ELR (cell line): ENCODE measurements around the gene LIG3.
"Not testable (repeated sequence)": the region's sequence is repeated elsewhere in the genome, so short reads cannot be mapped to it uniquely, and the experiment has no call there.

Experiments
- DNase-seq: peaks from one replicate; pipeline ENCODE4 v3.0.0-alpha.2; 2015; ENCODE audit warnings: low read depth

The LIG3 gene

DNA sequence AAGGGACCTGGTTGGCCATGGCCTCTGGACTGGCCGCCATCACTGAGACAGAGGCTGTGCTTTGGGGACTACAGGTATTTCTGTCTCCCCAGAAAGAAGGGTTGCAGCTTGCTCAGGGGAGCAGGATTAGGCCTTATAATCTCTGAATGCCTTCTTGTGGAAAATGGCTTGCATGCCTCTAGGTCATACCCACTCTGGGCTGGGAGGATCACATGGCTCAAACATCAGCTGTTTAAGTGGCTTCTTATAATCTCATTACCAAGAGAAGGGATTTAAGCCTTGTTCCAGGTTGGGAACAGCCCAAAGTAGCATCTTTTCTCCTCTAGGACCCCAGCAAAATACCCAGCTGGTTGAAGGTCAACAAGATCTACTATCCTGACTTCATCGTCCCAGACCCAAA, 19.1 kb downstream of the LIG3 start:
- no peak for DNase-seq

DNA sequence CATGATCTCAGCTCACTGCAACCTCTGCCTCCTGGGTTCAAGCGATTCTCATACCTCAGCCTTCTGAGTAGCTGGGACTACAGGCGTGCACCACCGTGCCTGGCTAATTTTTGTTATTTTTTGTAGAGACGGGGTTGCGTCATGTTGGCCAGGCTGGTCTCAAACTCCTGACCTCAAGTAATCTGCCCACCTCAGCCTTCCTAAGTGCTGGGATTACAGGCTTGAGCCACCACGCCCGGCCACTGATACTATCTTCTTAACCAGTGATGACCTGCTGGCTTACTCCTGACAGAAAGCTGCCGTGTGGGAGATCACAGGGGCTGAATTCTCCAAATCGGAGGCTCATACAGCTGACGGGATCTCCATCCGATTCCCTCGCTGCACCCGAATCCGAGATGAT, 20.7 kb downstream of the LIG3 start:
- not testable (repeated sequence) for DNase-seq

- peak; percentile 17 for DNase-seq
These were observed 21.2 kb downstream of the LIG3 start for GRCh38 chr17:35001549-35001948.

GRCh38 chr17:35002876-35003551, 22.7 kb downstream of the LIG3 start:
- no peak for DNase-seq

DNA sequence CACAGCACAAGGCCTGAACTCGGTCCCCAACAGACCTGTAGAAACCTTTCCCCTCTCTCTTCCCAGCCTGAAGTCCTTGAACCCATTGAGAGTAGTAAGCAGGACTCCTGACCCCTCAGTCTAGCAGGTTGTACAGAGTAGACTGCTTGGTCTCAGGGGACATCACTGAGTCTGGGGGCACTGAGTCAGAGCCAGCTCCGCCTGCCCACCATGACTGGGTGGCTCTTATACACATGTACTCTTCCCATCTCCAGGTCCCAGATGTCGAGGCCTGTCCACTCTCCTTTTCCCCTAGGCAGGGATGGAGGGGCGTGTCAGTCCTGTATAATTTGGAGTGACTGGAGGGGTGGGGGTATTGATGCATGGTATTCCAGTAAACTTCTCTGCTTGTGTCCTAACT, 23.5 kb downstream of the LIG3 start:
- no peak for DNase-seq

DNA sequence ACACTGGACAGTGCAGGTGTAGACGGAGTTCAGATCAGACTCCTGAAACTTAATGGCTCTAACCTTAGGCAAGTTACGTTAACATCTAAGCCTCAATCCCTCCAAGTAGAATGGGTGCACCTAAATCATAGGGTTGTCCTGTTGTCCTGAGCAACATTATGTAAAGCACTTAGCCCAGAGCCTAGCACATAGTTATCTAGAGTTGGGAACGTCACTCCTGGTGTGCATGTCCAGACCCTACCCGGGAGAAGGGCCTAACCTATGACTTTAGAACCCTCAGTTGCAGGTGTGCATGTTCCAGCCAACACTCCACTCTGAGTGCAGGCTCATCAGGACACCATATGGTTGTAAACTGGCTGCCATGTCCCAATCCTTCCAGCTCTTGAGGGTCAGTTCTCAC, 26.0 kb downstream of the LIG3 start:
- no peak for DNase-seq

- DNase-seq, result no peak
These were observed 26.6 kb downstream of the LIG3 start for GRCh38 chr17:35006961-35007360.

DNA sequence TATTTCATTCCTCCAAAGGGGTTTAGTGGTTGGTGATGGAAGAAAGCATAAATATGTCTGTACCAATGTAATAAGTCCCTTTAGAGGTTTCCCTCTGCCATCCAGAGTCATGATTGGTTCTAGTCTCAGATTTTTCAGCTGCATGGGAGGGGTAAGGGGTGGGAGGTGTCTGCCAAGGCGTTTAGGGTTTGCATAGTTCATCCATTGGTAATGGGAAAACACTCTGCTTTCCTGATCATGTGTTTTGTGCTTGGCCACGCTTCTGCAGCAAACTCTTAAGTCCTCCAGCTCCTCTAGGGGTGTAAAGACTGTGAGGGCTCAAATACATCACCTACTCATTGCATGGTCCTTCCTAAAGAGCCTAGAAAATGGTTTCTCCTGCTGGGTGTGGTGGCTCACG, 29.8 kb downstream of the LIG3 start:
- DNase-seq, result no peak

DNA sequence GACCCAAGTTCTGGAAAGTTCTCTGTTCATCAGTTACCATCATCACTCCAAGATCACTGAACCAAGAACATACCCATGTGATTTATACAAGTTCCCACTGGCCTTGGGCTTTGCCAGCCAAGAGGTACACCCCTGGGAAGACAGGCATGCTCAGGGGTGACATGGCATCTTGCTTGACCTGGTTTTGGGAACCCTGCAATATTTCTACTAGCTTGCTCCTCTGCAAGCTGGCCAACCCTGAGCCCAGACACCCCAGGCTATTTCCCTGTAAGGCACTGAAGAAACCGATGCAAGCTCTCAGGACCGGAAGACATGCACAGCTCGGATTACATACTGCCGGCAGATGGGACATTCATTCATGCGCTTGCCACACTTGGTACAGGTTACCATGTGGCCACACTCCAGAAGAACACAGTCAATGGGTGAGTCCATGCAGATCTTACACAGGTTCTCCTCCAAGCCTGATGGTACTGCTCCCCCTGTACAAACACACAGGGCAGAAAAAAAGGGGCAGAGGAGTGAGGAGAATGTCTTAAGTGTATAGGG, 31.4 kb downstream of the LIG3 start:
- DNase-seq, result no peak

DNA sequence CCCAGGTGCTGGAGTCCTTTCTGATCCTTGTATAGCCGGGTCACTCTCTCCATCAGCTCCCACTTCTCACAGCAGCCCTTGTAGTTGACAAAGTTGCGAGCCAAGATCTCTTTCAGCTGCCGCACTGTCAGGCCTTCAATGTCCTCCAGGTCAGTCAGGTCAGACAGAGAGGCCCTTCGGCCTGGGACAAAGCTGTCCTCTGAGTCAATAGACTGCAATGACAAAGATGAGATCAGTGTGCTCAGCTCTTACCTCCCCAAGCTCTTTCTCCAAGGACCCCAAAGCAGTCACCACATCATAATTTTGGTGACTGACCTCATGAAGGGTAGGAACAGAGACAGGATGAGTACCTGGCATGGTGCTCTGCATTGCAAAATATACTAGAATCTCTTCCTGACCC, 36.1 kb downstream of the LIG3 start:
- no peak for DNase-seq

DNA sequence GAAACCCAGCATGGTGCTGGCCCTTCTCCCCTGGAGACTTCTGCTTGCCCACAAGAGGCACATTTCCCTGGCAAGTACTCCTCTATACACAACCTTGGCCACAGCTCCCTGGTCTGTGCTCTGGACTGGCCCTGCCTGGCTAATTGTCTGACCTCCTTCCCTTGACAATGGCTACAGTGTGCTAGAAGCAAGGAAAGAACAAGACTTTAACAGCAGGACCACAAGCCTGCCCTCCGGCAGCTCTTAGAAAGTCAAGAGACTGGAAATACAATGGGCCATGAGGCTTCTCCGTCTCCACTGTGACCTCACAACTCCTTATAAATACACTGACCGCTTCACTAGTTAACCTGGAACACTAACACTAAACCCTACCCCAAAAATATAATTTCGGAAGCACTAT, 36.7 kb downstream of the LIG3 start:
- no peak for DNase-seq

DNA sequence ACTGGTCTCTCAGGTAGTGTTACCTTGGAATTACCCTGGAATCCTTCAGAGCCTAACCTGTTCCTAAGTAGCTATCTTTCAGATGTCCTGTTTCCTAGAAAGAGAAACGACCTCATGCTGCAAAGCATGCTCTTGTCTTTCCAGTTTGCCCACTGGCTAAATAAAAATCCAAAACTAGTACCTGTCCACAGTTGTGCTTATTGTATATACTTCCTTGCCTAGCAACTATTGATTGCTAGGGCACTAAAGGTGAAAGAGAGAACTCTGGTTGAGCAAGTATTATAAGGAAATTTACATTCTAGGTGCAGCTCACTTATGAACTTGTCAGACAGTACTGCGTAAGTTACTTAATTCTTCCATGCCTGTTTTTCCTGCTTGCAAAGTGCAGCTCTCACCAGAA, 38.5 kb downstream of the LIG3 start:
- no peak for DNase-seq

DNA sequence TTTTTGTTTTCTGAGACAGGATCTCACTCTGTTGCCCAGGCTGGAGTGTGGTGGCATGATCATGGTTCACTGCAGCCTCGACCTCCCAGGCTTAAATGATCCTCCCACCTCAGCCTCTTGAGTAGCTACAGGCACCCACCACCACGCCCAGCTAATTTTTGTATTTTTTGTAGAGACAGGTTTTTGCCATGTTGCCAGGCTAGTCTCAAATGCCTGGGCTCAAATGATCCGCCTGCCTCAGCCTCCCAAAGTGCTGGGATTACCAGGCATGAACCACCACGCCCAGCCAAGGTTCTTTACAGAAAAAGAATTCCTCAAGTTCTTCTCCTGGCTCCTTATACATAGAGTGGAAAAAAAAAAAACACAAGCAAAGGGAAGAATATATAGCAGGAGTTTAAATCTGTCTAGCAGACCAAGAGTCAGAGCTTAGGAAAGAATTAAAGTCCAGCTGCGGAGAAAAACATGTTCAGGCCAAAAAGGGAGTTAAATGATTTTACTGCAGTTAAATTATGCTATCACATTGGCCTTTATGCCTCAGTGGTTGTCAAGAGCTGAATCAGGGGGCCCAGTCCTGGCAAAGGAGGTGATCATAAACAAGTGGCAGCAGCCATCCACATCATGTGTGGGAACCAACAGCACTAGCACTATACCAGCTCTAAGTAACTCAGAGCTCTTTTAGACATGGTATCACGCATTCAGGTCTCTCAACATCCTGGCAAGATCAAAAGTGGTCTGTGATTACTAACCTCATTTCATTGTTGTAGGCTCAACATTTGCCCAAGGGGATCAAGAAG, 39.3 kb downstream of the LIG3 start:
- DNase-seq, result no peak

DNA sequence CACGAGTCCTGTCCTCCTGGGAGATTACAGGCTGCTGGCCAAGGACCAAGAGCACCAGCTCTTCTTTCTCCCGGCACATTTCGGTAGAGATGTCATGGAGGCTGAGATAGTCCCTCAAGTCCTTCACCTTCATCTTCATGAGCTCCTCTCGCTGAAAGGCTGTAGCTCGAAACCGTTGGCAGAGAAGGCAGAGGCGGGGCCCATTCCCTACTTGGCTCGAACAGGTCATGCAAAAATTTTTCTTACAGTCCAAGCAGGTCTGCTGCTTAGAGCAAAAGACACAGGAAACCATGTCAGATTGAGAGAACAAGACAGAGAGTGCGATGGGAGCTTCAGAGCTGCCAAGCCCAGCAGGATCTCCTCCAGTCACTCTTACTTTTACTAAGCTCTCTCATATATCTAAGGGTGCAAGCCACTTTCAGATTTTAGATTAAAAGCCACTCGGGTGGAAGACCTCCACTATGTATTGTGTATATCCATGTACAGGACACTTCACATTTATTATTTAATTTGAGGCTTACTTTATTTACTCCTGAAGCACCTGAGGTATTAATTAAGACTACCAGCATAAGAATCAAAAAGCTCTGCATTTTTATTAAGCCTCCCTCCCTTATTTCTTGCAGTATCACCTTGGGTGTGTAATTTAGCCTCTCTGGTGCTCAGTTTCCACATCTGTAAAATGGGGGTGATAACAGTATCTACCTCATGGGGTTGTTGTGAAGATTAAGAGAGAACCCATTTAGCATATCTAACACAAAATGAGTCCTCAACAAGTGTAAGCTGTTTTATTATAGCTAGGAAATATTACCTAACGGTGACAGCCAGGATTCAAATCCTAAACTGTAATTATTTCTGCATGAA, 41.4 kb downstream of the LIG3 start:
- DNase-seq, result no peak

DNA sequence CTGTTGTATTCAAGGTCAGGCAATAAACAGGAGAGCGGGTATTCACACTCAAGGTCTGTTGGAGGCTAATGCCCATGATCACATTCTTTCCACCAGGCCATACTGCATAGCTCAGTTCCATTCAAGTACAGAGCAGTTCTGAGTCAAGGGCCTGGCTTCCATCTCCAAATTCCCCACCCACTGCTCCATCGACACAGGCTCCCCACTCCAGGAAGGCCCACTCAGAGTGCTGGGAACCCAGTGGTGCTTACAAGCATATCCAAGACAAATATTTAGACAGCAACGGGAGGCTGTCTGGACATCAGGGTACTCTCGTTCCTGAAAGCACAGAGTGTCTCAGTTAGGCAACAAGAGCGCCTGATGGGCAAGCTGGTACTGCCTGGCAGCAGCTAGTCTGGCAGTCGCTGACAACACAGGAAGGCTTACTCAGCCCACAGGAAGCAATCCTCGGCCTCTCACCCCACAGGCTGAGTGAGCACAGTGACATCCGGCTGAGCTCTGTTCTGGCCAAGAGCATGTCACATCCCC, 42.3 kb downstream of the LIG3 start:
- peak; percentile 90 for DNase-seq

DNA sequence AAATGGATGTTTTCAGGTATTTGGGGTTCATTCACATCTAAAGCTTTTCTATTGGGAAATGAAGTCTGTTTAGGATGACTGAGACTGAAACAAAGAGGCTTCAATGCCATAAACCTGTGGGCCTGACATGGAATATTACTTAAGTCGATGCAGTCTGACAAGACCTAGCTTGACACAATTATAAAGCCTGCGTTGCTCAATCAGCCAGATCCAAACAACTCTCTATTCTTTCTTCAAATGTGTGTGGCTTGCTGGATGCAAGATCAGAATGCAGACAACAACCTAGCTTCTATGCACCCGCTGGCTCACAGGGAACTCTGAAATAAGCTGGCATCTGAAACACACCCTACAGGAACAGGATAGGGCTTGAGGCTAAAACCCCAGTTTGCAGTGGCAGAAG, 43.2 kb downstream of the LIG3 start:
- DNase-seq, result no peak

DNA sequence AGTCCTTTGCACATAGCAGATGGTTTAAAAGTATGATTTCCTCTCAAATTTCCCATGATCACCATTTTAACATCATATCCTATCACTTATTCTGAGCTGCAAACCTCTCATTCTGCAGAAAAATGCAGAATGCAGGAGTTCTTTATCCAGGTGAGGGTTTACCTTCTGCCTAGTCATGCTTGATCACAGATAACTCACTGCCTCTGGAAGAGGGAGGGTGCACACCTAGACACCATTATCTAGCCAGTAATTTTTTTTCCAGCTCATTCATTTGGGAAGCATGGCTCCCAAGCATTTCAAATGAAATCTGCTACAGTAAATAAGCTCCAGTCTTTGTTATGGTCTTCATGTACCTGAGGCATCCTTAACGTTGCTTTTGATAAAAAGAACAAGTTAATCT, 45.2 kb downstream of the LIG3 start:
- DNase-seq, result no peak

GRCh38 chr17:35028097-35028496, 47.8 kb downstream of the LIG3 start:
- not testable (repeated sequence) for DNase-seq

- no peak for DNase-seq
These were observed 48.4 kb downstream of the LIG3 start for GRCh38 chr17:35028531-35029262.

GRCh38 chr17:35030780-35031179, 50.5 kb downstream of the LIG3 start:
- DNase-seq, result no peak

- DNase-seq, result no peak
These were observed 58.1 kb downstream of the LIG3 start for GRCh38 chr17:35038453-35038852.

- DNase-seq, result no peak
These were observed 61.1 kb downstream of the LIG3 start for GRCh38 chr17:35041390-35041789.
